C1 segment of cervical spinal cord (tissue), 14 donors: ENCODE results near the gene GDPD5.

Experiments used
- DNase-seq, 14 donors: peaks; one replicate each; lab custom pipeline; 2025; lab: John Stamatoyannopoulos, UW

The GDPD5 gene

DNA sequence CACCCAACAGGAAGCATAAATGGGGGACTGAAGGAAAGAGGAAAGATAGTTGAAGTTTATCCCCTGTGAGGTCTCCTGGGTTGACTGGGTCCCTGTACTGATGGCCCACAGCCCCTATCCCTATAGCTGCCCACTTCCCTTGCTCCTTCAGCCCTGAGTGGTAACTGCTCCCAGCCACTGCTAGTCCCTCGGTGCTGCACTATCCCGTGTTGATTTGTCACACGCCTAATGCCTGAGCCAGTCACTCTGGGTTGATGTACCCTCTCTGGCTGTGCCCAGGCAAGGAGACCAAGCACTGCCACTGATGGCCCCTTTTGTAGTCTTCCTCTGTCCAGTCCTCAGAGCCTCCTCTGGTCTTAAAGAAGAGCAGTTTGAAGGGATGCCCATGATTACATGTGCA, 9.6 kb downstream of the GDPD5 start:
- no peak for DNase-seq

- DNase-seq: no peak
Observed at GRCh38 chr11:75514596-75514995, 11.1 kb downstream of the GDPD5 start.

DNA sequence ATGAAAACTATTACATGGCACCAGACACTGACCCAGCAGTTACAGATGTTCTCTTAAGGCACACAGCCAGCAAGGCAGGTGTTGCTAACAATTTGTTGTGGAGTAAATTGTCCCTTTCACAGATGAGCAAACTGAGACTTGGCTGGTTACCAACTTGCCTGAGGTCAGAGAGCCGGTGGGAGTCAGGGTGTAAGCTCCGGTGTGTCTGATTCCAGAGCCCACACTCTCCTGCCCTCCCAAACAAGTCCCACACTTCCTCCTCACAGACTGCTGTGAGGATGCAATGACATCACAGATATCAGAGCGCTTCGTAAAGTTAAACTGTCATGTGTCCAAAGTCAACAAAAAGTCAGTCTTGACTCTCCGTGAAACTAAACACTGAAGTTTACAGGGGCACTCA, 12.5 kb downstream of the GDPD5 start:
- no peak for DNase-seq

GRCh38 chr11:75510723-75511019, 15.1 kb downstream of the GDPD5 start:
- DNase-seq: no peak

DNA sequence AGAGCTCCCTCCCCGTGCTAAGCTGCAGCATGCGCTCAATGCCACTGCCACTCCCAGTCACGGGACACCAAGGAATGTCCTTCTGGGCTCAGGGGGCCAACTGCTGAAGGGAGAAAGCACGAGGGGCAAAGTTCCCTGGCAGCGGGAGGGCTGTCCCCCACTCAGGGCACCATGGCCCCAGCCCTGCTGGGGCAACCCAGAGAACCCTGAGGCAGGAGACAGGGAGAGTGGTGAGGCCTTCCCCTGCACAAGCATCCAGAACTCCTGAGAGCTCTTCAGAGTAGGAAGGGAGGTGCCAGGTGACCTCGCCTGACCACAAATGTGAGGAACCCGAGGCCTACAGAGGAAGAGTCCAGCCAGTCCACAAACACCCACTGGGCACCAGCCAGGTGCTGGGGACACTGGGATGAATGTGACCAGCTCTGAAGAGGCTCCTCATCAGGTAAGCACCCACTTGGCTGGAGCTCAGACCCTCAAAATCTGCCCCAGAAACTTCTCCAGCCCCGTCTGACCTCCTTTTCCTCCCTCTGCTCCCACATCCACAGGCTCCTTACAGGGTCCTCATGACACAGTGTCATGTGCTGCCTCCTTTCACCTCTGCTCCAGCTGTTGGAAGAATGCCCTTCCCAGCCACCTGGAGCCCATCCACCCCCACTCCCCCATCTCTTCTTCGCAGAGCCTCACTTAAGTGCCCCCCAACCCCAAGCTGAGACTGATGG, 15.6 kb downstream of the GDPD5 start:
- DNase-seq: no peak

DNA sequence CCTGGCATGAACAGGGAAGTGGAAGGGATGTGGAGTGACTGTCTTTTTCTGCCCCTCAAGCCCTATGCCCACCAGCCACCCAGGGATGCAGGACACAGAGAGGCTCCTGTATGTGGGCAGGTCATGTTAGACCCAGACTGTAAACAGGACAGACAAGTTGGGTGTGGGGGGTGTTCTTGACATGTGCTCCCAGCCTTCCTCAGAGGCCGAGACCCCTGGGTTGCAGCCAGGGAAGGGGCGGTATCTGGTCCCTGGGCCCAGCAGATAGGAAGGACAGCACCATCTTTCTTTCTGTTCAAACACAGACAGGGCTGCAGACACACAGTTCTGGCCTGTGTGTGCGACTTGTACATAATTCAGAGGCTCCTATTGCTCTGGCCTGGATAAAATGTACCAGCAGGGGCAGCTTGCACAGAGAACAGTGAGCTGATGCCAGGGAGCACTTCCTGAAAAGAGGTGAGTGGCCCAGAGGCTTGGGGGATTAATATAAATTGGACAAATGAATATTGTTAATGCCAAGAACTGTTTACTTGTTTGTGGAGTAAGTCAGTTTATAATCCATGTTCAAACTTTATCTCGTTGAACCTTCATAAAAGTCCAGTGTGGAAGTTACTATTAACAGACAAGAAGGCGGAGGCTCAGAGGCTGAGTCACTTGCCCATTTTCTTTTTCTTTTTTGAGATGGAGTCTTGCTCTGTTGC, 16.6 kb downstream of the GDPD5 start:
- DNase-seq: peak in 1 of 14 donors; percentile 72

DNA sequence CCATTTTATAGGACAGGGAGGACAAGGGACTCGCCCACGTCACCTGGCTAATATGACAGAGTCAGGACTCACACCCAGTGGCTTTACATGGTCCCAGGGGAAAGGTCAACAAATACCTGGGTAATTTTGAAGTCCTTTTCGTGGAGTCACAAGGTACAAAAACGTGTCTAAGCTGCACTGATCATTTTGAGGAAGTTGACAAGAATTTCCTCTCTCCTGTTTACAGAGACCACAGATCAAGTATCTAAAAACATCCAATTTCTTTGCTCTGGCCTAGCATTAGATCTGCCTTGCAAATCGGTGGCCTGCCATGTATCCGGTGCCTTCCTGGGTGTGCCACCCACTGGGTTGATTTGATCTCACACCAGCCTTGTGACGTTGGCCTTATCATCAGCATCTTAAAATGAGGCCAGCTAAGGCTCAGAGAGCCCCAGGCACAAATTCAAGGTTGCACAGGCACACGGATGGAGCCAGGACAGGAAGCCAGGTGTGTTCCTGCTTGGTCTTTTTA, 17.6 kb downstream of the GDPD5 start:
- DNase-seq: no peak

DNA sequence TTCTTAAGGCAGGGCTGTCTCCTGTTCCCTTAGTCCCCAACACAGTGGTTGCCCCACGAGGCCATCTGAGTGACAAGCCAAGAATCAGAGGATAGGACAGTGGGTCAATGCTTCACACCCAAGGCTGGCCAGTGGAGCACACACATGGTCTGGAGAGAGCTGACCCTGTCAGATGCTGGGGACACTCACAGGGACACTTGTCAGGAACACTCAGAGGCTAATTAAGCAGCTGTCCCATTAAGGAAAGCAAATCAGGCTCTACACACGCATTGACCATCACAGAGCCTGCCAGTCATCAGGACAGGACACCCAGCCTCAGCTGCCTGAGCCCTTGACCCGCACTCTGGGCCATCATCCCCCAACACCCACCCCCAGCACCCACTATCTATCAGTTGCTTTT, 18.2 kb downstream of the GDPD5 start:
- DNase-seq: no peak

- no peak for DNase-seq
Observed at GRCh38 chr11:75506827-75507226, 18.9 kb downstream of the GDPD5 start.

GRCh38 chr11:75505916-75506692, 19.6 kb downstream of the GDPD5 start:
- DNase-seq: peak in 1 of 14 donors; percentile 3

DNA sequence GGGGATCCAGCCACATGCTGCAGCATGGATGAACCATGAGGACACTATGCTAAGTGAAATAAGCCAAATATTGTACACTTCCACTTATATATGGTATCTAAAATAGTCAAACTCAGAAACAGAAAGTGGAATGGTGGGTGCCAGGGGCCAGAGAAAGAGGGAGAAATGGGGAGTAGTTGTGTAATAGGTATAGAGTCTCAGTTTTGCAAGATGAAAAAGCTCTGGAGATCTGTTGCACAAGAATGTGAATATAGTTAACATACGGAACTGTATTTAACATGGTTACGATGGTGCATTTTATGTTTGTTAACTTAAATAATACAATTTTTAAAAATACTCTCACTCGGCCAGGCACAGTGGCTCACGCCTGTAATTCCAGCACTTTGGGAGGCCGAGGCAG, 21.2 kb downstream of the GDPD5 start:
- no peak for DNase-seq

DNA sequence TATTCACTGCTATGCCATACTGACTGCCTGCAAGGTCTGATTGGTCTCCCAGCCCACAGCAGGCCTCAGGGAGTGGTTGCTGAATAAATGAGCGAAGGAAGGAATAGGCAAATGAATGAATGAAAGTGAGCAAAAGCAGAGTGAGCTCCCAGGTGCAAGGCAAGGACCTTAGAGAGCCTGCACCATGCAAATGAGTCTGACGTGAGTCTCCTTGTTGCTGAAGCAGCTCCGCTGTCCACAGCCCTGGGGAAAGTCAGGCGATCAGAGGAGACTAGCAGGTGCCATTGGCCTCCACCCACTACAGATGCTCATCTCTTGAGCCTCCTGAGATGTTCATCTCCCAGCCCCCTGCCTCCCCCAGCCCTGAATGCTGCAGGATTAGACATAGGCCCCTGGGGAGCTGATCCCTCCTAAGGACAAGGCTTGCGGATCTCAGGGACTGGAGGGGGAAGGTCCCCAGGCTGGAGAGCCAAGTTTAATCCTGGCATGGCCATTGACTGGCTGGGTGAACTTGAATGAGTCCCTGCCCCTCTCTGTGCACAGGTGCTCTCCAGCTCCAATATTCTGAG, 22.1 kb downstream of the GDPD5 start:
- no peak for DNase-seq

GRCh38 chr11:75502138-75502537, 23.6 kb downstream of the GDPD5 start:
- DNase-seq: no peak

- no peak for DNase-seq
Observed at GRCh38 chr11:75500742-75501141, 25.0 kb downstream of the GDPD5 start.

GRCh38 chr11:75499423-75500190, 26.1 kb downstream of the GDPD5 start:
- DNase-seq: no peak

DNA sequence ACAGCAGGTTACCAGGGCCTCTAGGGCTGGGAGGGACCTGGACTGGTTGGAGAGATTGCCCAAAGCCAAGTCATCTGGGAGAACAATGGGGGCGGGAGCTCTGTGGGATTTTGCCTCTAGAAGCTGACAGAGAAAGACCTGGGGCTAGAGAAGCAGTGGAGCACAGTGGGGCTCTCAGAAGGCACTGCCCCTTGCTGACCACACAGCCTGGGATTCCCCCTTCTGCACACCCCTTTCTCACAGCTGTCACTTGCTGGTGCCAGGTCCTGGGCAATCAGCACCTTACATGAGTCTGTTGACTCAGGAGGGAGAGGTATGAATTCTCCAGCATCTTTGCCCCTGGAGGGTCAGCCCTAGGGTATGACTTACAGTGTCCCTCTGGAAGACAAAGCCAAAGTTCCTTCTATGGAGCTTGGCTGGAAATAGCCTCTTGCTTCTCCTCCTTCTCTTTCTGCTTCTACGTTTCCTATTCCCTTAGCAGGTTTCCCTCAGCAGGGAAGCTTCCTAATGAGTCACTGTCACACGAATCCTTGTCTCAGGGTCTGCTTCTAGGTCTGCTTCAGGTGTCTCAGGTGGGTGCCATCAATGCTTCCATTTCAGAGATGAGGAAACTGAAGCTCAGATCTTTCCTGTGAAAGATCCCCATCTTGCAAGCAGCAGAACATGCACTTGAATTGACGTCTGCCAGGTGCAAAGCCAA, 27.0 kb downstream of the GDPD5 start:
- no peak for DNase-seq

DNA sequence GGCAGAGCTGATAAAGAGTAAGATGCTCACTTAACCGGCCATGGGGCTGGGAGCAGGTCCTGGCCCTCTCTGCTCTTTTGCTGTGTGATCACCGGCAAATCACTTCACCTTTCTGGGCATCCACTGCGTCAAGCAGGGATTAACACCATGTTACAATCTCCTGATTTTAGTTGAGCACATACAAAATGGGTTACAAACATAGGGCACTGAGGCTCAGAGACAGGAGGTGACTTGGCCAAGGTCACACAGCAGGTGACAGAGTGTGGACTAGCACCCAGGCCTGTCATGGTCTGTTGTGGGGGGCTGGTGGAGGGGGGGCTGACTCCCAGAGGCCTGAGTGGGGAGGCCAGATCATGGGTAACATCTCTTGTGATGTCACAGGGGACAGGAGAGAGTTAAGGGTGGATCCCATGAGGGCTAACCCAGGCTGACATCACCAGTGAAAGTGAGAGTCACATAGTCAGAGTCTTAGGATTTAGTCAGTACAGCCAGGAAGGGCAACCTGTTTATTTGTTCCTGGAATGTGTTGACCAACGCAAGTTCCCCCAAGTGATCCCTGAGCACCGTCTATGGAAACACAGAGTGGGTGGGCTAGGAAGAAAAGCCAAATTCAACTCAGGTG, 27.8 kb downstream of the GDPD5 start:
- DNase-seq: no peak

DNA sequence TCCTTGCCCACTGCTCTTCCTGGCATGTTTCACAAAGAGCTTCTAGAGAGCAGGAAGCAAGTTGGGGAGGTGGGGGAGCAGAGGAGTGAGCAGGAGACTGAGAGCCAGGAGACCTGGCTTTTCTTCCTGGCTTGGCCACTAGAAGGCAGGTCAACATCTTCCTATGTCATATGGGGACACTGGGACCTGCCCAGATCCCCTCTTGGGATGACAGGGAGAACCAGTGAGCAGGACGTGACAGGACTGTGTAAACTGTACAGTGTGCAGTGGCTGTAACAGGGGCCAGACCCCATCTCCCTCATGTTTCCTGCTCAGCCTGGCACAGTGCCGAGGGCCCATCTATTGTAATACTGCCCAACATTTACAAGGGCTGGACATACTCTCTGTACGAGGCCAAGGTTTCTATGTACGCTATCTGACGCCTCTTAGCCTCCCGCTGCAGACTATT, 29.4 kb downstream of the GDPD5 start:
- DNase-seq: no peak

- no peak for DNase-seq
Observed at GRCh38 chr11:75495749-75496304, 29.9 kb downstream of the GDPD5 start.

DNA sequence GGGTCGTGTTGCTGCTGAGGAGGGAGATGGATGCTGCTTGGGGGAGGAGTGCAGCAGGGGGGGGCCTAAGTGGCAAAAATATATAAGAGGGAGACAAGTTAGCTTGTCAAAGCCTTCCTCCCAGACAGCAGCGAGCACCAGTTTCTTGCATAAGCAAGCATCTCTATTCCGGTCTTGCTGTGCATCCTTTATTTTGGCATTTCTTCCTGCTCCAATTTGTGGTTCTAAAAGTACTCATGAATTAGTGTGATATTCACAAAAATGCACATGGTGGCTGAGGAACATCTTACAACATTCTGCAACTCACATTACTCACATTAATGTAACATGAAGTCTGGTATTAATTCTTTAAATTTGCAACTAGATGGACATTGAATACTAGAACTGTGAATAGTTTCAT, 32.1 kb downstream of the GDPD5 start:
- no peak for DNase-seq
